Epithelial cell of esophagus (primary cell): Measurements from ENCODE around the gene MAU2.

Experiments used
- DNase-seq: peaks from one replicate; pipeline ENCODE4 v3.0.0; 2010; ENCODE audit warnings: low read depth
- H3K4me3 ChIP-seq: 2 replicates; pipeline ENCODE4 v1.5.1; 2011; ENCODE audit warnings: mild to moderate bottlenecking, low read length, control low read depth
- CTCF ChIP-seq: IDR thresholded peaks from 2 replicates; pipeline ENCODE4 v1.5.1; 2011; ENCODE audit warnings: low read depth, mild to moderate bottlenecking, low read length, control low read depth, inconsistent platforms; ENCODE audit not compliant: insufficient read depth; ENCODE audit errors: missing control alignments

MAU2 gene, protein sequence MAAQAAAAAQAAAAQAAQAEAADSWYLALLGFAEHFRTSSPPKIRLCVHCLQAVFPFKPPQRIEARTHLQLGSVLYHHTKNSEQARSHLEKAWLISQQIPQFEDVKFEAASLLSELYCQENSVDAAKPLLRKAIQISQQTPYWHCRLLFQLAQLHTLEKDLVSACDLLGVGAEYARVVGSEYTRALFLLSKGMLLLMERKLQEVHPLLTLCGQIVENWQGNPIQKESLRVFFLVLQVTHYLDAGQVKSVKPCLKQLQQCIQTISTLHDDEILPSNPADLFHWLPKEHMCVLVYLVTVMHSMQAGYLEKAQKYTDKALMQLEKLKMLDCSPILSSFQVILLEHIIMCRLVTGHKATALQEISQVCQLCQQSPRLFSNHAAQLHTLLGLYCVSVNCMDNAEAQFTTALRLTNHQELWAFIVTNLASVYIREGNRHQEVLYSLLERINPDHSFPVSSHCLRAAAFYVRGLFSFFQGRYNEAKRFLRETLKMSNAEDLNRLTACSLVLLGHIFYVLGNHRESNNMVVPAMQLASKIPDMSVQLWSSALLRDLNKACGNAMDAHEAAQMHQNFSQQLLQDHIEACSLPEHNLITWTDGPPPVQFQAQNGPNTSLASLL

GRCh38 chr19:19320361-19321140 is at the start of gene MAU2, which contains the start of gene SUGP1:
MAU2 (plus strand) TSS chr19:19320829; CDS start chr19:19320860, 31 bp downstream.
SUGP1 (minus strand) TSS chr19:19320509; CDS start chr19:19320496, 13 bp downstream.
- peak; percentile 32 for TF ChIP-seq CTCF

GRCh38 chr19:19271828-19272599 is 48.6 kb upstream of the MAU2 start:
- no peak overlapping the region for H3K4me3 ChIP-seq
- TF ChIP-seq CTCF, result no peak
- DNase-seq, result no peak

More at GRCh38 chr19:19320361-19321140, at the start of gene MAU2, which contains the start of gene SUGP1:
- peak; percentile 96 for DNase-seq
- H3K4me3 ChIP-seq, result peak within 1 kb of the TSS; percentile 94

DNA sequence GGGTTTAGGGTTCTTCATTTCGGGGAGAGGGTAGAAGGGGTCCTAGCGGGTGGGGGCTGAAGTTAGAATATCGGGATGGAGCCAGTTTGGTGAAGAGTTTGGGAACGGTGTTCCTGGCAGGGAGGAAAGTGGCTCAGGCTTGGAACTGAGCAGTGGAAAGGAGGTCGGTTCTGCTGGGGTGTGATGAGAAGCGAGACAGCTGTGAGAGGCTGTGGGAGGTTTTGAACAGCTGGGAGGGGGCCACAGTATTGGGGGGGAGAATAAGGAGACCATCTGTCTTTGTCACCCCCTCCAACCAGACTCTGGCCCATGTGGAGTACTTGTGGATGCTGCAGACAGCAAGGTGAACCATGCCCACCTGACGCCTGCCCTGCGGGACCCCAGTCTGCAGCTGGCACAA is 46.5 kb upstream of the MAU2 start:
- DNase-seq, result no peak
- H3K4me3 ChIP-seq, result no peak overlapping the region
- TF ChIP-seq CTCF, result no peak

DNA sequence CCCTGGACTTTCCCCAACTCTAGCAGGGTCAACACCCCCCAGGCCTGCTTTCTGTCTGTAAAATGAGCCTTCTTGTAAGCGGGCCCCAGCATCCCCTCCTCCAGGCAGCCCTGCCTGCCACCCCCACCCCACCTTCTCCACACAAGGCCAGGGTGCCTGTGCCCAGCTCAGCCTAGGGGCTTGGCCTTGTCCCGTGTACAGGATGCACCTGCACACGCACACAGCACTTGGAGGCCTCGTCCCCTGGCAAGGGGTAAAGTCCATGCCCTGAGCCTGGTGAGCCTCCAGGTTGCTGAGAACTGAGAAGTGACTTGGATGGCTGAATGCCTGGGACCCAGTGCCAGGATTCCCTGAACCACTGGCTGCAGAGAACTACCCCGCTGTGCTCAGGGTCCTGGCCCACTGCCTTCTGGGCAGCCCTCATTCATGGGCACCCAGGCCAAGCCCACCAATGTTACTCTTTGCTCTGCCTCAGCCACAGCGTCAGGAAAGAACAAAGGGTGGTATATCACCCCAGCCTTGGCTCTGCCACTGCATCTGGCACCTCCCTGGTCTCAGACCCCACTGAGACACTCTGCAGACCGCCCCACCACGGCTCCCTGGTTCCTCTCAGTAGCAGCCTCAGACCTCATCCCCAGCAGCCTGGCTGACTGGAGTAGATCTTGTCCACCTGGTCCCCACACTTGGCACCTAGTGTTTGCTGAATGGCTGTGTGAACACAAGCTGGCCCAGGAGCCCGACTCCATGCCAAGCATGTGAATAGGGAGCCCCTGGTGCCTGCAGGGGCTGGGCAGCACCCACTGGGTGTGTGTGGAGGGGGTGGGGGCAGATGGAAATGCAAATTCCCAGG is 45.7 kb upstream of the MAU2 start:
- no peak for TF ChIP-seq CTCF
- H3K4me3 ChIP-seq, result no peak overlapping the region

DNA sequence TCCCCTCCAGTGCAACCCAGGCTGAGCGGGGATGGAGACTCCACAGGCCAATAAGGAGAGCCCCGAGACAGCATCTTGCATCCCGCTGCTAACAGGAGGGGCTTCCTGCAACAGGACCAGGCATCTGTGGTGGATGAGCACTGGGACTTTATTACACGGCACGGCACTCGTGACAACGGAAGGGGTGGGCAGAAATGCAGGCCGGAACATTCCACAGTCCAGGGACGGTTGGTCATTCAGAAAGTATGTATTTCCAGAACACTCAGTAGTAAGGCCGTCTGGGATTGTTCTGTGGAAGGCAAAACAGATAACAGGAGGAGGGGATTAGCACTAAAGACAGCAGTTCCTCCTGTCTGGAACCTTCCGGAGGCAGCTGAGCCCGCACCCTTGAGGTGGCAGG is 44.2 kb upstream of the MAU2 start:
- no peak overlapping the region for H3K4me3 ChIP-seq
- TF ChIP-seq CTCF, result no peak
- no peak for DNase-seq

More for the DNA sequence above, 45.7 kb upstream of the MAU2 start:
- no peak for DNase-seq
